ENCODE results near the gene EGR1. TPM values are rescaled to one million over a fixed set of nuclear protein-coding genes. Genes with fewer than 3 reads are reported as not detected.

The EGR1 gene
- total RNA-seq, 4 donors from 2014 or later = 3.1 to 14.1 (median 8.8) TPM

GRCh38 chr5:138491284-138491648 lies 26.0 kb downstream of the EGR1 start:
- Histone ChIP-seq H3K4me3 (peak overlapping the region; percentile 44 to 61 (median 58)), H3K9me3 (no peaks in the 10 kb centered on the region), H3K4me1 (peaks cover 0 to 23% (median 15%) of the 10 kb centered on the region in 4 donors), H3K27me3 (peaks cover 0 to 13% of the 10 kb centered on the region in 2 donors), H3K27ac (no peak overlapping the region), H3K36me3 (no peaks in the 10 kb centered on the region)
- 48 to 61% methylated on average over 9 to 11 of the region's 11 CpGs for WGBS, 2 donors
- DNase-seq (ENCODE audit: low spot score in 2 of 2) = no peak
- TF ChIP-seq EP300 (IDR thresholded peaks at IDR 0.05) (no peak), CTCF (IDR thresholded peaks at IDR 0.05) (no peak)

- Histone ChIP-seq H3K36me3 (no peaks in the 10 kb centered on the region), H3K4me1 (peaks cover 0 to 23% (median 15%) of the 10 kb centered on the region in 4 donors), H3K9me3 (no peaks in the 10 kb centered on the region), H3K4me3 (peak overlapping the region; percentile 44 to 61 (median 58)), H3K27ac (peak overlapping the region; percentile 44 to 86 (median 64)), H3K27me3 (peaks cover 0 to 13% of the 10 kb centered on the region in 2 donors)
- DNase-seq (ENCODE audit: low spot score in 2 of 2) = peak; percentile 76 to 78
- peak in 1 of 2 donors; percentile 73 for TF ChIP-seq EP300 (IDR thresholded peaks at IDR 0.05)
- no peak for TF ChIP-seq CTCF (IDR thresholded peaks at IDR 0.05)
- WGBS, 2 donors = 2 to 5% methylated on average over 26 to 56 of the region's 93 CpGs
Observed at GRCh38 chr5:138491669-138492559, 26.6 kb downstream of the EGR1 start.

DNA sequence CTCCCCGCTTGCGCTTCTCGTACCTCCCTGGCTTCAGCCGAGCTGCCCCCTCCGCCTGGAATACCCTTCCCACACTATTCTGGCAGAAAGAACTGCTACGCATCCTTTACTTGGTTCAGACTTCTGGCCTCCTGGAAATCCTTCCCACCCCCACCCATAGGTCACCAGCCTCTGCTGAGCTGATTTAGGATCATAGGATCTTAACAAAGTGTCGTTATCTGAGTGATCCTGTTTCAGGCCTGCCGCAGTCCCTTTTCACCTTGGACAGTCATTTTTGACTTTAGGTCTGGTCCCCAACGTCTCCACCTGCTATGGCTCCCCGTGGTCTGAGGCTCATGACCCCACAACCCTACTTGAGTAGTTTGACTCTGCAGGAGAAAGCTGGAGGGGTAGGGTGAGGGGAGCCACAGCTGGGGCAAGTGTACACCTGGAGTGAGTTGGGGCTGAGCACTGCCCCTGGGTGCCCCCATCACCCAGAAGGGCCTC lies 27.3 kb downstream of the EGR1 start:
- Histone ChIP-seq H3K27ac (peak overlapping the region; percentile 44 to 86 (median 64)), H3K27me3 (peaks cover 0 to 13% of the 10 kb centered on the region in 2 donors), H3K9me3 (no peaks in the 10 kb centered on the region), H3K4me3 (peak overlapping the region; percentile 44 to 61 (median 58)), H3K36me3 (no peaks in the 10 kb centered on the region), H3K4me1 (peaks cover 0 to 23% (median 15%) of the 10 kb centered on the region in 4 donors)
- 12 to 22% methylated on average over 10 of the region's 10 CpGs for WGBS, 2 donors
- DNase-seq (ENCODE audit: low spot score in 2 of 2) = no peak
- TF ChIP-seq POLR2A (IDR thresholded peaks at IDR 0.05) (no peak), EP300 (IDR thresholded peaks at IDR 0.05) (no peak), CTCF (IDR thresholded peaks at IDR 0.05) (no peak)

DNA sequence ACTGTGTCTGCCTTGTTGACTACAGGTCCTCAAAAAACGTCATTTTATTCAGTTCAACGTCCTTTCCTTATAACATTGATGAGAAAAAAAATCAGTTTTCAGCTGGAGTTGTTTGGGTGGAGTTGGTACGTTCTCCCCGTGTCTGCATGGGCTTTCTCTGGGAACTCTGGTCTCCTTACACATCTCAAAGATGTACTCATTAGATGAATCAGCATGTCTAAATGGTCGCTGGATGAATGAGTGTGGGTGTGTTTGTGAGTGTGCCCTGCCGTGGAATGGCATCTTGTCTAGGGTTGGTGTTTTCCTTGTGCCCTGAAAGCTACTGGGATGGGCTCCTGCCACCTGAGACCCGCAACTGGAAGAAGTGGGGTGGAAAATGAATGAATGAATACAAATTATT lies 30.1 kb downstream of the EGR1 start:
- Histone ChIP-seq H3K9me3 (no peaks in the 10 kb centered on the region), H3K27me3 (peaks cover 0 to 5% of the 10 kb centered on the region in 2 donors), H3K27ac (no peak overlapping the region), H3K4me1 (peaks cover 0 to 23% (median 15%) of the 10 kb centered on the region in 4 donors), H3K36me3 (no peaks in the 10 kb centered on the region), H3K4me3 (no peak overlapping the region)
- no peak for DNase-seq (ENCODE audit: low spot score in 2 of 2)
- WGBS, 2 donors = 62 to 72% methylated on average over 7 of the region's 7 CpGs
- TF ChIP-seq EP300 (IDR thresholded peaks at IDR 0.05) (no peak), POLR2A (IDR thresholded peaks at IDR 0.05) (no peak), CTCF (IDR thresholded peaks at IDR 0.05) (no peak)

DNA sequence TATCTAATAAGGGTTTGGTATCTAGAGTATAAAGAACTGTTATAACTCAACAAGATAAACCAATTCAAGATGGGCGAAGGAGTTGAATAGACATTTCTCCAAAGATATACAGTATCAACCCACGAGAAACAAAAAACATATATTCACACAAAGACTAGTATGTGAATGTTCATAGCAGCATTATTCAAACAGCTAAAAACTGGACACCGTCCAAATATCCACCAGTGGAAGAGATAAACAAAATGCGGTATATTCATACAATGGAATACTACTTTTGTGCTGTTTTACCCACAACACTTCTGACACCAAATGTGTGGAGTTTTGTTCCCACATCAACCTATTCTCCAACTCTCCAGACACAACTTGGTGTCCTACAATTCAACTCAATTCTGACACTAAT lies 33.1 kb downstream of the EGR1 start:
- DNase-seq (ENCODE audit: low spot score in 2 of 2) = no peak
- Histone ChIP-seq H3K4me1 (peaks cover 0 to 2% (median 0%) of the 10 kb centered on the region in 4 donors), H3K27me3 (no peaks in the 10 kb centered on the region), H3K36me3 (no peaks in the 10 kb centered on the region), H3K9me3 (no peaks in the 10 kb centered on the region), H3K27ac (no peak overlapping the region), H3K4me3 (no peak overlapping the region)
- TF ChIP-seq CTCF (IDR thresholded peaks at IDR 0.05) = no peak
- TF ChIP-seq EP300 (IDR thresholded peaks at IDR 0.05) = no peak
- no peak for TF ChIP-seq POLR2A (IDR thresholded peaks at IDR 0.05)
- WGBS, 2 donors = 40 to 48% methylated on average over 4 of the region's 4 CpGs
